Activated CD8-positive, alpha-beta memory T cell treated with anti-CD3 and anti-CD28 coated beads, Interleukin-2, amount 50 U/mL, for 24 hours (primary cell): ENCODE data around the gene HIGD1A.
A peak's percentile ranks its signal among the peaks of the same experiment; 100 is the strongest.

Source experiments
- DNase-seq: peaks from one replicate; pipeline ENCODE4 v3.0.0-alpha.2; 2020; ENCODE audit errors: extremely low read depth

Gene HIGD1A

GRCh38 chr3:42804106-42804830 is at the start of gene HIGD1A:
TSS of gene HIGD1A (minus strand) at chr3:42804490. CDS start at chr3:42794253, 10,237 bp downstream.
- DNase-seq, result peak; percentile 81

- no peak for DNase-seq
These were observed 49.5 kb upstream of the HIGD1A start for GRCh38 chr3:42853739-42854302.

- no peak for DNase-seq
These were observed 48.8 kb upstream of the HIGD1A start for GRCh38 chr3:42853056-42853455.

GRCh38 chr3:42852441-42852840 is 48.2 kb upstream of the HIGD1A start:
- DNase-seq, result no peak

- DNase-seq, result no peak
These were observed 47.0 kb upstream of the HIGD1A start for GRCh38 chr3:42851228-42851834.

GRCh38 chr3:42850263-42850662 is 46.0 kb upstream of the HIGD1A start:
- no peak for DNase-seq

- no peak for DNase-seq
These were observed 44.7 kb upstream of the HIGD1A start for GRCh38 chr3:42849017-42849416.

- no peak for DNase-seq
These were observed 43.4 kb upstream of the HIGD1A start for GRCh38 chr3:42847731-42848130.

- no peak for DNase-seq
These were observed 42.6 kb upstream of the HIGD1A start for GRCh38 chr3:42846685-42847522.

GRCh38 chr3:42844815-42845214 is 40.5 kb upstream of the HIGD1A start:
- DNase-seq, result no peak

- DNase-seq, result no peak
These were observed 40.1 kb upstream of the HIGD1A start for GRCh38 chr3:42844412-42844713.

- DNase-seq, result no peak
These were observed 39.6 kb upstream of the HIGD1A start for GRCh38 chr3:42843713-42844411.

- DNase-seq, result no peak
These were observed 37.0 kb upstream of the HIGD1A start for GRCh38 chr3:42841332-42841731.

- DNase-seq, result no peak
These were observed 35.3 kb upstream of the HIGD1A start for GRCh38 chr3:42839616-42840015.

GRCh38 chr3:42838571-42838970 is 34.3 kb upstream of the HIGD1A start:
- DNase-seq, result no peak

- DNase-seq, result no peak
These were observed 32.1 kb upstream of the HIGD1A start for GRCh38 chr3:42836150-42837123.

GRCh38 chr3:42831321-42831713 is 27.0 kb upstream of the HIGD1A start:
- DNase-seq, result peak; percentile 53

- no peak for DNase-seq
These were observed 26.4 kb upstream of the HIGD1A start for GRCh38 chr3:42830437-42831320.

- no peak for DNase-seq
These were observed 25.5 kb upstream of the HIGD1A start for GRCh38 chr3:42829628-42830436.
